T-helper 2 cell (primary cell): ENCODE results near the gene PPP1R9B.

Experiments
- DNase-seq, 5 experiments: peaks; one replicate each; pipeline versions ENCODE4 v3.0.0 to v3.0.0-alpha.2; 2012 to 2022

Gene PPP1R9B

GRCh38 chr17:50103252-50103651 lies 47.2 kb downstream of the PPP1R9B start:
- no peak for DNase-seq

- no peak for DNase-seq
Observed at GRCh38 chr17:50102164-50102991, 48.1 kb downstream of the PPP1R9B start.

- DNase-seq, result no peak
Observed at GRCh38 chr17:50101346-50102163, 48.9 kb downstream of the PPP1R9B start.

GRCh38 chr17:50100921-50101345 lies 49.5 kb downstream of the PPP1R9B start:
- DNase-seq, result no peak

GRCh38 chr17:50100480-50100883 lies 50.0 kb downstream of the PPP1R9B start:
- DNase-seq, result no peak

GRCh38 chr17:50099003-50099402 lies 51.5 kb downstream of the PPP1R9B start:
- DNase-seq, result no peak

GRCh38 chr17:50098583-50098982 lies 51.9 kb downstream of the PPP1R9B start:
- no peak for DNase-seq

- no peak for DNase-seq
Observed at GRCh38 chr17:50097926-50098325, 52.6 kb downstream of the PPP1R9B start.

GRCh38 chr17:50097455-50097854 lies 53.0 kb downstream of the PPP1R9B start:
- no peak for DNase-seq

- no peak for DNase-seq
Observed at GRCh38 chr17:50096758-50097157, 53.7 kb downstream of the PPP1R9B start.

GRCh38 chr17:50096092-50096491 lies 54.4 kb downstream of the PPP1R9B start:
- no peak for DNase-seq

GRCh38 chr17:50095626-50096037 lies 54.8 kb downstream of the PPP1R9B start:
- DNase-seq, result no peak

- peak; percentile 89 to 98 (median 95) for DNase-seq
Observed at GRCh38 chr17:50094753-50095619, 55.5 kb downstream of the PPP1R9B start, which contains the start of gene PDK2. TSS of gene PDK2 (plus strand) at chr17:50095351. CDS start at chr17:50095436, 85 bp downstream.

- DNase-seq, result peak; percentile 68 to 92 (median 83)
Observed at GRCh38 chr17:50094243-50094752, 56.2 kb downstream of the PPP1R9B start.

GRCh38 chr17:50093807-50094206 lies 56.7 kb downstream of the PPP1R9B start:
- DNase-seq, result no peak

GRCh38 chr17:50093246-50093645 lies 57.2 kb downstream of the PPP1R9B start:
- no peak for DNase-seq

GRCh38 chr17:50091918-50092285 lies 58.6 kb downstream of the PPP1R9B start:
- no peak for DNase-seq

GRCh38 chr17:50090971-50091917 lies 59.2 kb downstream of the PPP1R9B start:
- no peak for DNase-seq

GRCh38 chr17:50090071-50090470 lies 60.4 kb downstream of the PPP1R9B start:
- DNase-seq, result no peak

GRCh38 chr17:50088952-50089825 lies 61.3 kb downstream of the PPP1R9B start:
- no peak for DNase-seq
